DND-41 (cell line): ENCODE results near the gene ANKLE2.

ENCODE experiments used
- EZH2 ChIP-seq: IDR thresholded peaks from 3 replicates; pipeline ENCODE4 v1.6.1; 2012; ENCODE audit warnings: borderline replicate concordance, low read depth, mild to moderate bottlenecking, moderate library complexity, low read length, inconsistent platforms; ENCODE audit not compliant: severe bottlenecking
- TF ChIP-seq, protein P1 (sequence below): IDR thresholded peaks from 2 replicates; pipeline ENCODE4 v1.5.1; 2012; ENCODE audit warnings: borderline replicate concordance, low read length, moderate library complexity, mild to moderate bottlenecking; ENCODE audit not compliant: poor library complexity, severe bottlenecking; ENCODE audit errors: extremely low read depth

DNA sequence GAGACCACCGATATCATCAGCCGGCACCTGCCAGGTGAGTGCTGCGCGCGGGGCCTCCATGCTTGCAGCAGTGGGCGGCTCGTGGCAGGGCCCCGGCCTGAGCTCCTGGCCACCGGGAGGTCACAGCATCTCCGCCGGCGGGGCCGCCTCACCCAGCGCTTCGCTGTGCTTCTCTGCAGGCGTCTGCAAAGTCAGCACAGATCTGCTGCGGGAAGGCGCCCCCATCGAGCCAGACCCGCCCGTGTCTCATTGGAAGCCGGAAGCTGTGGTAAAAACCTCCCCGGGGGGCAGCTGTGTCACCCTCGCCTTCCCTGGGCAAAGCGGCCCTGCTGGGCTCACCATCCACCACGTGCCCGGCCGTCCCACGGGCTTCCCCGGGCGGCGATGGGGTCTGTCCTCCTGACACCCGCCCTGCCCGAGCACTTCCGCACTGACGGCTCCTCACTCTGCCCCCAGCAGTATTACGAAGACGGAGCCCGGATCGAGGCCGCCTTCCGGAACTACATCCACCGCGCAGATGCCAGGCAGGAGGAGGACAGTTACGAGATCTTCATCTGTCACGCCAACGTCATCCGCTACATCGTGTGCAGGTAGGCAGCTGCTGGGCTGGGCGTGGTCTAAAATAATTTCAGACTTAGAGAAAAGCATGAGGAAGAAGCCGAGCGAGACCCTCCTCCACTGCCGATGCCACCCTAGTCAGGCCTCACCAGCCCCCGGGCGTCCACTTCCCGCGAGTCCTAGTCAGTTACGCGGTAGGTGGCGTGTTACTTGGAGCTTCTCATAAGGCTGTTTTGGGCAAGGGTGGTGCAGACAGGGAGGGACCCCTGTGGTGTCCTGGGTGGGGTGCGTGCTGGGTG lies 43.9 kb downstream of the ANKLE2 start:
- TF ChIP-seq, protein P1, sequence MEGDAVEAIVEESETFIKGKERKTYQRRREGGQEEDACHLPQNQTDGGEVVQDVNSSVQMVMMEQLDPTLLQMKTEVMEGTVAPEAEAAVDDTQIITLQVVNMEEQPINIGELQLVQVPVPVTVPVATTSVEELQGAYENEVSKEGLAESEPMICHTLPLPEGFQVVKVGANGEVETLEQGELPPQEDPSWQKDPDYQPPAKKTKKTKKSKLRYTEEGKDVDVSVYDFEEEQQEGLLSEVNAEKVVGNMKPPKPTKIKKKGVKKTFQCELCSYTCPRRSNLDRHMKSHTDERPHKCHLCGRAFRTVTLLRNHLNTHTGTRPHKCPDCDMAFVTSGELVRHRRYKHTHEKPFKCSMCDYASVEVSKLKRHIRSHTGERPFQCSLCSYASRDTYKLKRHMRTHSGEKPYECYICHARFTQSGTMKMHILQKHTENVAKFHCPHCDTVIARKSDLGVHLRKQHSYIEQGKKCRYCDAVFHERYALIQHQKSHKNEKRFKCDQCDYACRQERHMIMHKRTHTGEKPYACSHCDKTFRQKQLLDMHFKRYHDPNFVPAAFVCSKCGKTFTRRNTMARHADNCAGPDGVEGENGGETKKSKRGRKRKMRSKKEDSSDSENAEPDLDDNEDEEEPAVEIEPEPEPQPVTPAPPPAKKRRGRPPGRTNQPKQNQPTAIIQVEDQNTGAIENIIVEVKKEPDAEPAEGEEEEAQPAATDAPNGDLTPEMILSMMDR = no peak
- TF ChIP-seq EZH2 = no peak
